Fibroblast of lung (primary cell): Measurements from ENCODE around the gene PPFIBP2. TPM values are rescaled to one million over a fixed set of nuclear protein-coding genes. Genes with fewer than 3 reads are reported as not detected.

Experiments used
- DNase-seq, 2 donors: peaks; one replicate each; pipeline versions ENCODE4 v3.0.0 to v3.0.0-alpha.2; 2010; ENCODE audit warnings: low read depth in 2 of 2
- H2AFZ ChIP-seq: 2 replicates; pipeline ENCODE4 v1.5.1; 2012; ENCODE audit warnings: low read length, control low read depth, inconsistent platforms
- H3K27ac ChIP-seq: 2 replicates; pipeline ENCODE4 v1.5.1; 2011; ENCODE audit warnings: low read length, control low read depth; ENCODE audit not compliant: insufficient read depth
- H3K27me3 ChIP-seq: 2 replicates; pipeline ENCODE4 v1.5.1; 2011; ENCODE audit warnings: mild to moderate bottlenecking, low read length; ENCODE audit not compliant: control insufficient read depth, insufficient read depth
- H3K36me3 ChIP-seq: 2 replicates; pipeline ENCODE4 v1.5.1; 2011; ENCODE audit warnings: low read length; ENCODE audit not compliant: control insufficient read depth, insufficient read depth
- H3K4me1 ChIP-seq: 2 replicates; pipeline ENCODE4 v1.5.1; 2011; ENCODE audit warnings: low read length; ENCODE audit not compliant: control insufficient read depth, insufficient read depth; ENCODE audit errors: extremely low read depth
- H3K4me2 ChIP-seq: 2 replicates; pipeline ENCODE4 v1.5.1; 2011; ENCODE audit warnings: low read length, control low read depth; ENCODE audit not compliant: insufficient read depth; ENCODE audit errors: extremely low read depth
- H3K4me3 ChIP-seq, 4 experiments: fragments of 200-600 bp in 1 of 4; sonication (generic) in 1 of 4; replicated peaks in 1 of 4; 2 replicates each; pipeline ENCODE4 v1.5.1; 2011 to 2016; ENCODE audit warnings: low read length in 4 of 4, low read depth in 3 of 4, mild to moderate bottlenecking in 3 of 4, control low read depth in 2 of 4, inconsistent platforms in 1 of 4, mixed read lengths in 1 of 4; ENCODE audit not compliant: insufficient read depth in 1 of 4; ENCODE audit errors: control extremely low read depth in 1 of 4
- H3K79me2 ChIP-seq: 2 replicates; pipeline ENCODE4 v1.5.1; 2012; ENCODE audit warnings: mild to moderate bottlenecking, low read length, inconsistent platforms; ENCODE audit not compliant: control insufficient read depth, insufficient read depth
- H3K9ac ChIP-seq: 2 replicates; pipeline ENCODE4 v1.5.1; 2011; ENCODE audit warnings: mild to moderate bottlenecking, low read length, control low read depth; ENCODE audit not compliant: insufficient read depth
- H3K9me3 ChIP-seq: 2 replicates; pipeline ENCODE4 v1.5.1; 2012; ENCODE audit warnings: low read depth, low read length; ENCODE audit not compliant: control insufficient read depth, insufficient read depth
- H4K20me1 ChIP-seq: 2 replicates; pipeline ENCODE4 v1.5.1; 2011; ENCODE audit warnings: low read length; ENCODE audit not compliant: control insufficient read depth, insufficient read depth; ENCODE audit errors: extremely low read depth
- CTCF ChIP-seq, 2 donors: IDR thresholded peaks in 1 of 2; conservative IDR thresholded peaks in 1 of 2; 1 replicate in 1 of 2; 2 replicates in 1 of 2; pipeline ENCODE4 v1.5.1; 2011 to 2012; ENCODE audit warnings: low read length in 2 of 2, control low read depth in 1 of 2, inconsistent platforms in 1 of 2, low read depth in 1 of 2, mild to moderate bottlenecking in 1 of 2
- EZH2 ChIP-seq: IDR thresholded peaks from 2 replicates; pipeline ENCODE4 v1.5.1; 2012; ENCODE audit warnings: low read length, control low read depth, mild to moderate bottlenecking; ENCODE audit errors: missing control alignments
- polyA plus RNA-seq, 2 donors: library from polyadenylated mRNA; depleted of rRNA in 1 of 2; stranded (reverse) in 1 of 2; unstranded in 1 of 2; fragments of >200 nt; gene quantifications; 2 replicates each; pipeline ENCODE4 v1.2.1, GENCODE V29; 2011 to 2012; ENCODE audit warnings: missing spikeins in 1 of 2
- total RNA-seq: library from RNA; depleted of rRNA; stranded (reverse); fragments of >200 nt; gene quantifications from 2 replicates; pipeline ENCODE4 v1.2.1, GENCODE V29; 2014

Gene PPFIBP2
- total and polyA plus RNA-seq, 2 donors (not counting 1 experiment from before 2014, with no cell fraction given): 11.4 to 38.8 TPM

GRCh38 chr11:7547687-7548086 lies 33.9 kb downstream of the PPFIBP2 start:
- no peak overlapping the region for H3K9ac ChIP-seq
- no peak overlapping the region for H3K4me3 ChIP-seq
- TF ChIP-seq CTCF (conservative IDR thresholded peaks at IDR 0.05 in 1 of 2, IDR thresholded peaks at IDR 0.05 in 1 of 2; ENCODE audit: low read depth in 1 of 2, low read length in 2 of 2) (no peak), EZH2 (no peak)
- H3K9me3 ChIP-seq: no peaks in the 10 kb centered on the region
- no peak overlapping the region for H3K4me2 ChIP-seq
- H3K27ac ChIP-seq: no peak overlapping the region
- H4K20me1 ChIP-seq: no peaks in the 10 kb centered on the region
- peaks cover 3% of the 10 kb centered on the region for H3K4me1 ChIP-seq
- DNase-seq: no peak
- H3K79me2 ChIP-seq: no peaks in the 10 kb centered on the region
- H3K27me3 ChIP-seq: no peaks in the 10 kb centered on the region
- H2AFZ ChIP-seq: no peak overlapping the region
- H3K36me3 ChIP-seq: no peaks in the 10 kb centered on the region

GRCh38 chr11:7548659-7549274 lies 35.0 kb downstream of the PPFIBP2 start:
- Histone ChIP-seq H3K4me3 (no peak overlapping the region), H3K36me3 (no peaks in the 10 kb centered on the region), H4K20me1 (no peaks in the 10 kb centered on the region), H3K9ac (no peak overlapping the region), H3K4me1 (peaks cover 3% of the 10 kb centered on the region), H3K4me2 (no peak overlapping the region), H3K27me3 (no peaks in the 10 kb centered on the region), H3K27ac (no peak overlapping the region), H3K9me3 (no peaks in the 10 kb centered on the region), H3K79me2 (no peaks in the 10 kb centered on the region), H2AFZ (no peak overlapping the region)
- TF ChIP-seq CTCF (conservative IDR thresholded peaks at IDR 0.05 in 1 of 2, IDR thresholded peaks at IDR 0.05 in 1 of 2; ENCODE audit: low read depth in 1 of 2, low read length in 2 of 2): no peak
- no peak for TF ChIP-seq EZH2
- DNase-seq: no peak

- Histone ChIP-seq H3K4me2 (no peak overlapping the region), H3K4me1 (peaks cover 3% of the 10 kb centered on the region), H3K9me3 (no peaks in the 10 kb centered on the region), H2AFZ (no peak overlapping the region), H3K79me2 (no peaks in the 10 kb centered on the region), H3K4me3 (no peak overlapping the region), H3K9ac (no peak overlapping the region), H3K27me3 (no peaks in the 10 kb centered on the region), H4K20me1 (no peaks in the 10 kb centered on the region), H3K36me3 (no peaks in the 10 kb centered on the region), H3K27ac (no peak overlapping the region)
- no peak for DNase-seq
- TF ChIP-seq CTCF (conservative IDR thresholded peaks at IDR 0.05 in 1 of 2, IDR thresholded peaks at IDR 0.05 in 1 of 2; ENCODE audit: low read depth in 1 of 2, low read length in 2 of 2) (no peak), EZH2 (no peak)
Measured at GRCh38 chr11:7549681-7550080, 35.9 kb downstream of the PPFIBP2 start.
